NCI-H146 treated with DMSO at 0.1 percent for 48 hours (cell line): ENCODE measurements around the gene SETD1A.
"Not testable (repeated sequence)": the region's sequence is repeated elsewhere in the genome, so short reads cannot be mapped to it uniquely, and the experiment has no call there.

Experiments used
- DNase-seq: peaks from one replicate; lab custom pipeline; 2025; ENCODE audit not compliant: unreplicated experiment; lab: John Stamatoyannopoulos, UW

The SETD1A gene

GRCh38 chr16:31013292-31013691 lies 55.7 kb downstream of the SETD1A start:
- not testable (repeated sequence) for DNase-seq

DNA sequence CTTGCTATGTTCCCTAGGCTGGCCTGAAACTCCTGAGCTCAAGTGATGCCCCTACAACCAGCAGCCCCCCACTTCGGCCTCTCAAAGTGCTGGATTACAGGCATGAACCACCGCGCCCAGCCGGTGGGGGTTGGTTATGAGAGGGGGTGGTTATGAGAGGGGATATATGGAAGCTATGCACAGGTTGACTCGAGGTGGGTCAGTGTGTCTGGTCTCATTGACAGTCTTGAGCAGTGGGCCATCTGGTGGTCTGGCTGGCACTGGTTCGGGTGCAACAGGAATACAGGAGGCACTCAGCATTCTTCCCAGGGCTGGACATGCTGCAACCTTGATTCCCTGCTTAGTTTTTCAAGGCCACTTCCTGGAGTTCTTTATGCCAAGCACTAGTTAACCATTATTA lies 58.5 kb downstream of the SETD1A start:
- no peak for DNase-seq

DNA sequence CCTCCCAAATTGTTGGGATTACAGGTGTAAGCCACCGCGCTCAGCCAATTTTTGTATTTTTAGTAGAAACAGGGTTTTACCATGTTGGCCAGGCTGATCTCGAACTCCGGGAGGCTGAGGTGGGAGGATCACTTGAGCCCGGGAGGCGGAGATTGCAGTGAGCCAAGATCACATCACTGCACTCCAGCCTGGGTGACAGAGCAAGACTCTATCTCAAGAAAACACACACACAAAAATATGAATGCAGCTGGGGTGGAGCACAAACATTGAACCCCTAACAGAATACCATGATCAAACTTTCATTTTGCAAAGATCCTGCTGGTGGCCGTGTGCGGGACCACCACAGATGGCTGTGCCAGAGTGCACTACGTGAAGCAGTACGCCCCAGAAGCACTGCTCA lies 60.2 kb downstream of the SETD1A start:
- DNase-seq: not testable (repeated sequence)

GRCh38 chr16:31020536-31020935 lies 63.0 kb downstream of the SETD1A start:
- no peak for DNase-seq

GRCh38 chr16:31022544-31023251 lies 65.1 kb downstream of the SETD1A start:
- no peak for DNase-seq

GRCh38 chr16:31023252-31023602 lies 65.7 kb downstream of the SETD1A start:
- no peak for DNase-seq

DNA sequence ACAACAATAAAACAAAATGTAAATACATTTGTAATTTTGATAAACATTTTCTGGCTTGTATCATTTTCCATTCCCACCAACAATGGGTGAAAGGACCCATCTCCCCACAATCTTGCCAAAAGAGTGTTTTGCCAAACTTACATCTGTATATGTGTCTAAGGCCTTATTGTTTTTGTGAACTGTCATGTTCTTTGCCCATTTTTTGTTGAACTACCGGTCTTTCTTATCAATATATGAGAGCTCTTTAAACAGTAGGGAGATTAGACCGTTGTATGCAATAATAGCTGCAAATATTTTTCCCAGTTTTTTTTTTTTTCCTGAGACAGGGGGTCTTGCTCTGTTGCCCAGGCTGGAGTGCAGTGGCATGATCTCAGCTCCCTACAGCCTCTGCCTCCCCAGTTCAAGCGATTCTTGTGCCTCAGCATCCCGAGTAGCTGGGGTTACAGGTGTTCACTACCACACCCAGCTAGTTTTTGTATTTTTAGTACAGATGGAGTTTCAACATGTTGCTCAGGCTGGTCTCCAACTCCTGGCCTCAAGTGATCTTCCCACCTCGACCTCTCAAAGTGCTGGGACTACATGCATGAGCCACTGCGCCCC lies 66.2 kb downstream of the SETD1A start:
- no peak for DNase-seq

DNA sequence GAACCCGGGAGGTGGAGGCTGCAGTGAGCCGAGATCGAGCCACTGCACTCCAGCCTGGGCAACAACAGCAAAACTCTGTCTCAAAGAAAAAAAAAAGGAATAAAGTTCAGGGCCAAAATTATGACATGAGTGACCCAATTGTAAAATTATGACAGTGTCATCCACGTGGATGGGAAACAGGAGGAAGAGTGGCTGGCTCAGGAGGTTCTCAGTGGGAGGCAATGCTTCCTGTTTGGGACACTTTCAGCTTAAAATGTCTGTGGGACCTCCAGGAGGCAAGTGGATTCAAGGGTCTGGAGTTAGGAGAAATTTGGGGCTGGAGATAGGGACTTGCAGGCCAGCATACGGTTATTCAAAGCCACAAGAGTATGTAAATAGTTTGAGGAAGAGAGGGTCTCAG lies 67.8 kb downstream of the SETD1A start:
- DNase-seq: no peak

DNA sequence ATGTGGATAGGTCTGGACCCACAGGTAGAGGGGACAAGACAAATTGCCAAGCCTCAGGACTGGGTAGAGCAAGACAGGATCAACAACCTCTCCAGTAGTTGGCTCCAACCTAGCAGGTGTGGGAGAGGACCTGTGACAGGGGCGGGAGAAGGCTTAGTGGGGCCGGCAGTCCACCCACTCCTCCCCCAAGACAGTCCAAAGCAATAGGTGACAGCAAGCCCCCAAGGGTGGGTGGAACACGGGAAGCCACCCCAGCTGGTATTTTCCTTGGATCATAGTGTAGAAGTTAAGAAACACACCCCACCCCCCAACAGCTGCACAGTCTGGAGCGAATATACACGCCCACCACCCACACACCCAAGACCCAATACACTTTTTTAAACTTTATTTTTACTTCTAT lies 71.7 kb downstream of the SETD1A start:
- DNase-seq: no peak

DNA sequence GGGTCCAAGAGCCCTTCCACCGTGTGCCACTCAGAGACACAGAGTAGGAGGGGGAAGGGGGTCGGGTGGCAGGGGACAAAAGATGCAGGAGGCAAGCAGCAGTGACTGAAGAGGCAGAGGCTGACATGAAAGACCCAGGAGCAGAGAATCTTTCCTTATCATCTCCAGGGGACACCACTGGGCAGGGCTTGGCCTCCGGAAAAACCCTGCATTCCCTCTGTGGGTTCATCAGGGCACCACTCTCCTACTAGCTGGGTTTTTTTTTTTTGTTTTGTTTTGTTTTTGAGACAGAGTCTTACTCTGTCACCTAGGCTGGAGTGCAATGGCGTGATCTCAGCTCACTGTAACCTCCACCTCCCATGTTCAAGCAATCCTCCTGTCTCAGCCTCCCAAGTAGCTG lies 73.7 kb downstream of the SETD1A start:
- no peak for DNase-seq

- peak; percentile 91 for DNase-seq
These were observed 75.5 kb downstream of the SETD1A start, which contains the start of gene STX4 for GRCh38 chr16:31032736-31033708. STX4 (plus strand) TSS chr16:31033558; CDS start chr16:31033806, 248 bp downstream.

DNA sequence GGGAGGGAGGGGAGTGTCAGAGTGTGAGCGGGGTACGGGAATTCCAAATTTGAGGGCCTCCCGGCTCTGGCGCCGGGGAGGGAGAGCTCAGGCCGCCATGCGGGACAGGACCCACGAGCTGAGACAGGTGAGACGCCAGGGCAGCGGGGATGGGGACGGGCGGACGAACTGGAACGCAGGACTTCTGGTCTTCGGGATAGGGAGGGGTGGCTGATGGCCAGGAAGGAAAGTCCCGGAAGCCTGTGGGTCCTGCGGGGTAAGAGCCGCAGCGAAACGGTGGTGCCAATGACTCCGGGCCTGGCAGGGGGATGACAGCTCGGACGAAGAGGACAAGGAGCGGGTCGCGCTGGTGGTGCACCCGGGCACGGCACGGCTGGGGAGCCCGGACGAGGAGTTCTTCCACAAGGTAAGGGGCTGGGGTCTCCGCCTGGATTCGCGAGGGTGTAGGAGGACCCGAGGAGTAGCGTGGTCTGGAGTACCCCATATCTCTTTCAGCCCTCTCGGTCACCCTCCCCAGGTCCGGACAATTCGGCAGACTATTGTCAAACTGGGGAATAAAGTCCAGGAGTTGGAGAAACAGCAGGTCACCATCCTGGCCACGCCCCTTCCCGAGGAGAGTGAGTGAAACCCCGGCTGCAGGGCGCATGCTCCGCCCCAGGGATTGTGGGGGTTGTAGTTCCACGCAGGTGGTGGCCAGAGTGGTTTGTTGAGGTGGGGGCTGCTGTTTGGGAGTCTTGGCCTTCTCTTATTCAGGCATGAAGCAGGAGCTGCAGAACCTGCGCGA lies 76.3 kb downstream of the SETD1A start:
- peak; percentile 68 for DNase-seq
